ENCODE data around the gene VWDE. TPM values are rescaled to one million over a fixed set of nuclear protein-coding genes. Genes with fewer than 3 reads are reported as not detected.

VWDE gene
- polyA plus RNA-seq, 2 of the 4 experiments (the other 2 are of a cell fraction), result 1.2 to 2.4 TPM

DNA sequence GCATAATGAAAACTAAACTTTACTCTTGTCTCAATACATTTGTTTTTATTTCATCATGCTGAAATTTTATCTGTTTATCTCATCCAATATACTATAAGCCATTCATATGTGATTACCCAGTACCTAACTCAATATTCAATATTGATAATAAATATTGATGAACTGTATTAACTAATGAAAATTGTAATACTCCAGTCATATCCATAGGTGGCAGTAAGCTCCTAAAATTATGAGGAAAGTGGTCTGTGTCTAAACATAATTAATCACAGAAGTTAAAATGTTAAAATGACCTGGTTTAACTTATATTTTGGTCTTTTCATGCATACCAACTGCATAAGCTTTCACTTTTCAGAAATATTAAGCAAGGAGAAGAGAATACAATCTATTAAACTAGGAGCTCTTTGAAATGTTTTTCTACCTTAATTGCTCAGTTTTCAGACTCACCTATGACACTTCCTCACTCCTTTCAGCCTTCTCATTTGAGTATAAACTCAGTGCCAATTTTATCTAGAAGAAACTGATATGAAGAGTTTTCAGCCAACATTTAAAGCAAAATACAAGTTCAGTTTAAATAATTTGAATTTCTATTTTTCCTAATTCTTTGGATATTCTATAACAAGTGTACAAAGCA, 30.5 kb upstream of the VWDE start:
- no peak for FAIRE-seq
- H3K4me1 ChIP-seq, result no peaks in the 10 kb centered on the region; the same call in 2 of the 3 replicates
- ChIA-PET POLR2A (no interaction called here), CTCF (interaction anchor here (0.8 to 1.7 kb wide), 13 partner anchors 9 to 377 kb away, joined by 3 to 10 read pairs (median 3); partner anchors contain the start of gene VWDE)
- TF ChIP-seq CTCF (IDR thresholded peaks at IDR 0.05) (peak; percentile 47), USF2 (IDR thresholded peaks at IDR 0.05) (no peak), FOSL2 (IDR thresholded peaks at IDR 0.05) (no peak), FOSL2 (CRISPR knock-in tag; IDR thresholded peaks at IDR 0.05) (no peak), ZNF302 (CRISPR knock-in tag; IDR thresholded peaks at IDR 0.05) (no peak), HOXA7 (CRISPR knock-in tag; IDR thresholded peaks at IDR 0.05) (no peak), CEBPB (IDR thresholded peaks at IDR 0.05) (no peak), RNF2 (IDR thresholded peaks at IDR 0.05; ENCODE audit: borderline replicate concordance, low read depth) (no peak), PHF8 (IDR thresholded peaks at IDR 0.05; ENCODE audit: borderline replicate concordance, low read depth) (no peak), EHMT2 (IDR thresholded peaks at IDR 0.05; ENCODE audit: low read depth) (no peak), SMC3 (IDR thresholded peaks at IDR 0.05) (peak; percentile 10; the same call in 1 of the 3 replicates), NFE2L2 (conservative IDR thresholded peaks at IDR 0.05; ENCODE audit: low read length) (no peak), SREBF2 (IDR thresholded peaks at IDR 0.05) (no peak), CBX2 (IDR thresholded peaks at IDR 0.05; ENCODE audit: borderline replicate concordance, low read depth) (no peak), MYC (IDR thresholded peaks at IDR 0.05; ENCODE audit: borderline replicate concordance, low read length) (no peak), FOSB (CRISPR knock-in tag; IDR thresholded peaks at IDR 0.05) (no peak), CHD4 (IDR thresholded peaks at IDR 0.05; ENCODE audit: borderline replicate concordance) (no peak), ZSCAN20 (CRISPR knock-in tag; IDR thresholded peaks at IDR 0.05) (no peak), RAD21 (conservative IDR thresholded peaks at IDR 0.05 in 1 of 2, IDR thresholded peaks at IDR 0.05 in 1 of 2) (peak; percentile 35 to 40; a peak in 4 of 5 replicates)
- TF ChIP-seq, protein P1, sequence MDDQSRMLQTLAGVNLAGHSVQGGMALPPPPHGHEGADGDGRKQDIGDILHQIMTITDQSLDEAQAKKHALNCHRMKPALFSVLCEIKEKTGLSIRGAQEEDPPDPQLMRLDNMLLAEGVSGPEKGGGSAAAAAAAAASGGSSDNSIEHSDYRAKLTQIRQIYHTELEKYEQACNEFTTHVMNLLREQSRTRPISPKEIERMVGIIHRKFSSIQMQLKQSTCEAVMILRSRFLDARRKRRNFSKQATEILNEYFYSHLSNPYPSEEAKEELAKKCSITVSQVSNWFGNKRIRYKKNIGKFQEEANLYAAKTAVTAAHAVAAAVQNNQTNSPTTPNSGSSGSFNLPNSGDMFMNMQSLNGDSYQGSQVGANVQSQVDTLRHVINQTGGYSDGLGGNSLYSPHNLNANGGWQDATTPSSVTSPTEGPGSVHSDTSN (IDR thresholded peaks at IDR 0.05), result no peak
- H3K27ac ChIP-seq, result no peak overlapping the region
- no peak overlapping the region for H3K4me3 ChIP-seq
- H3K9me3 ChIP-seq, result no peaks in the 10 kb centered on the region
- H3K4me2 ChIP-seq, result no peak overlapping the region
- DNase-seq (ENCODE audit: low read depth in 1 of 2, low spot score in 1 of 2), result no peak
- ATAC-seq, result no peak

GRCh38 chr7:12431886-12432556, 28.4 kb upstream of the VWDE start:
- ATAC-seq (no peak), DNase-seq (ENCODE audit: low read depth in 1 of 2, low spot score in 1 of 2) (no peak), FAIRE-seq (no peak)
- CTCF ChIA-PET, result interaction anchor here (1.6 kb wide), 1 partner anchor 27 kb away, joined by 9 read pairs; no protein-coding TSS in a partner anchor
- no peak overlapping the region for H3K27ac ChIP-seq
- peaks cover 5% of the 10 kb centered on the region; the same call in 2 of the 3 replicates for H3K9me3 ChIP-seq
- WGBS (ENCODE audit: missing lambda C conversion rate), result 48% methylated on average over 8 of the region's 11 CpGs
- POLR2A ChIA-PET, result no interaction called here
- no peaks in the 10 kb centered on the region; the same call in 2 of the 3 replicates for H3K4me1 ChIP-seq
- H3K4me2 ChIP-seq, result no peak overlapping the region
- H3K4me3 ChIP-seq, result no peak overlapping the region
- TF ChIP-seq, protein P2, sequence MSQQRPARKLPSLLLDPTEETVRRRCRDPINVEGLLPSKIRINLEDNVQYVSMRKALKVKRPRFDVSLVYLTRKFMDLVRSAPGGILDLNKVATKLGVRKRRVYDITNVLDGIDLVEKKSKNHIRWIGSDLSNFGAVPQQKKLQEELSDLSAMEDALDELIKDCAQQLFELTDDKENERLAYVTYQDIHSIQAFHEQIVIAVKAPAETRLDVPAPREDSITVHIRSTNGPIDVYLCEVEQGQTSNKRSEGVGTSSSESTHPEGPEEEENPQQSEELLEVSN (IDR thresholded peaks at IDR 0.05; ENCODE audit: borderline replicate concordance, low read depth), result no peak
- TF ChIP-seq MAFK (IDR thresholded peaks at IDR 0.05; ENCODE audit: partially characterized antibody) (no peak), RARB (CRISPR knock-in tag; IDR thresholded peaks at IDR 0.05) (no peak), FOXS1 (CRISPR knock-in tag; IDR thresholded peaks at IDR 0.05) (no peak), JUN (IDR thresholded peaks at IDR 0.05) (no peak), PHF8 (IDR thresholded peaks at IDR 0.05; ENCODE audit: borderline replicate concordance, low read depth) (no peak), POLR2AphosphoS2 (conservative IDR thresholded peaks at IDR 0.05; ENCODE audit: low read length) (no peak), BHLHE40 (IDR thresholded peaks at IDR 0.05; ENCODE audit: low read depth, low read length) (no peak), NPAS2 (CRISPR knock-in tag; IDR thresholded peaks at IDR 0.05; ENCODE audit: borderline replicate concordance) (no peak), POLR2A (IDR thresholded peaks at IDR 0.05; ENCODE audit: low read length) (no peak), SREBF2 (IDR thresholded peaks at IDR 0.05) (no peak), FOSB (CRISPR knock-in tag; IDR thresholded peaks at IDR 0.05) (no peak), KDM1A (IDR thresholded peaks at IDR 0.05; ENCODE audit: low read depth) (no peak)
- TF ChIP-seq, protein P1 (IDR thresholded peaks at IDR 0.05), result no peak
- TF ChIP-seq, protein P3, sequence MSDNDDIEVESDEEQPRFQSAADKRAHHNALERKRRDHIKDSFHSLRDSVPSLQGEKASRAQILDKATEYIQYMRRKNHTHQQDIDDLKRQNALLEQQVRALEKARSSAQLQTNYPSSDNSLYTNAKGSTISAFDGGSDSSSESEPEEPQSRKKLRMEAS (IDR thresholded peaks at IDR 0.05), result no peak
